ENCODE data around the gene TRAPPC3.

The TRAPPC3 gene

GRCh38 chr1:36107394-36107793, 41.9 kb downstream of the TRAPPC3 start:
- no peak overlapping the region for H3K4me3 ChIP-seq (ENCODE audit: low read length)
- no peak for TF ChIP-seq CTCF (conservative IDR thresholded peaks at IDR 0.05; ENCODE audit: low read length)
- no peak for DNase-seq (ENCODE audit: low read depth)

DNA sequence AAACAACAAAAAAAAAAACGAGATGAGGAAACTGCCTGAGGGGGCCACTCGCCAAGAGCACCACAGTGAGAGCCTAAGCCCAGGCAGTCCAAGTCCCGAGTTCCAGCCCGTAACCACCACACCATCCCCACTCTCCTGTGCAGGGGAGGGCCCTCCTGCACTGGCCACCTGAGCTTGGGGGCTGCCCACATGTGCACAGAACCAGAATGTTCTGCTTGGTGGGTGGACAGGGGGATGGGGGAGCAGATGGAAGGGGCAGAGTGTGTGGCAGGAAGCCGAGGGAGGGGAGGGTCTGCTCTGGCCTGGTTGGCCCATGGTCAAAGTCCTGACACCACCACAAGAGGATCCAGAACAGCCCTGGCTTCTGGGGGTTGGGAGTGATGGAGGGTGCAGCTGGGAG, 43.0 kb downstream of the TRAPPC3 start:
- TF ChIP-seq CTCF (conservative IDR thresholded peaks at IDR 0.05; ENCODE audit: low read length) = no peak
- DNase-seq (ENCODE audit: low read depth) = no peak
- H3K4me3 ChIP-seq (ENCODE audit: low read length) = no peak overlapping the region

GRCh38 chr1:36101546-36101945, 47.7 kb downstream of the TRAPPC3 start:
- no peak overlapping the region for H3K4me3 ChIP-seq (ENCODE audit: low read length)
- TF ChIP-seq CTCF (conservative IDR thresholded peaks at IDR 0.05; ENCODE audit: low read length) = no peak
- DNase-seq (ENCODE audit: low read depth) = no peak

DNA sequence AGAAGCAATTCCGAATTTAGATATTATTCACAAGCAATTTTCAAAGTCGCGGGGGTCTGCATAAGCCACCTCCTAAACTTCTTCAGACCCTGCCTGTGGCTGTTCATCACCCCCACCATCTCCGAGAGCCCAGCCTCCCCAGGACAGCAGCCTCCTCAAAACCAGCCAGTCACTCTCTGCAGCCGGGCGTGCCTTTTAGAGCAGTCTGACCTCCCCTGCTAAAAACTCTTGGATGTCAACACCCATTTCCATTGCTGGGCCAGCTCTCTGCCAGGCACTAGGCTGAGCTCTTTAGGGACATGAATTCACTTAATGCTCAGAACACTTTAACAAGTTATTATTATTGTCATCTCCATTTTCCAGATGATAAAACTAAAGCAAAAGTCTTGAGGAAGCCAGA, 48.9 kb downstream of the TRAPPC3 start:
- no peak for DNase-seq (ENCODE audit: low read depth)
- no peak for TF ChIP-seq CTCF (conservative IDR thresholded peaks at IDR 0.05; ENCODE audit: low read length)
- no peak overlapping the region for H3K4me3 ChIP-seq (ENCODE audit: low read length)

- peak; percentile 90 for TF ChIP-seq CTCF (conservative IDR thresholded peaks at IDR 0.05; ENCODE audit: low read length)
- peak; percentile 63 for DNase-seq (ENCODE audit: low read depth)
- H3K4me3 ChIP-seq (ENCODE audit: low read length) = no peak overlapping the region
Measured at GRCh38 chr1:36099681-36100341, 49.5 kb downstream of the TRAPPC3 start.

- no peak for TF ChIP-seq CTCF (conservative IDR thresholded peaks at IDR 0.05; ENCODE audit: low read length)
- DNase-seq (ENCODE audit: low read depth) = no peak
Measured at GRCh38 chr1:36098650-36099365, 50.5 kb downstream of the TRAPPC3 start.

More at GRCh38 chr1:36098650-36099365, 50.5 kb downstream of the TRAPPC3 start:
- H3K4me3 ChIP-seq (ENCODE audit: low read length) = no peak overlapping the region
